B cell (primary cell): ENCODE measurements around the gene USP2. TPM values are rescaled to one million over a fixed set of nuclear protein-coding genes. Genes with fewer than 3 reads are reported as not detected.

Source experiments
- ATAC-seq: fragments of 200-7000 bp; cut with Tn5 transposase; one replicate; pipeline ENCODE4 v1.10.0; 2021; ENCODE audit warnings: low read depth, mild to moderate bottlenecking, moderate number of reproducible peaks, moderate library complexity
- CTCF ChIA-PET: fragments of 350-600 bp; sonication (Branson Sonifier 250); formaldehyde crosslinking; loops from one replicate; lab custom pipeline; 2021; ENCODE audit warnings: antibody characterized with exemption, inconsistent platforms; lab: Charles Lee
- POLR2A ChIA-PET: fragments of 350-600 bp; sonication (Branson Sonifier 250); formaldehyde crosslinking; loops from one replicate; lab custom pipeline; 2021; ENCODE audit warnings: antibody characterized with exemption; lab: Charles Lee
- DNase-seq: peaks from one replicate; pipeline ENCODE4 v3.0.0; 2013
- H2AFZ ChIP-seq: 2 replicates; pipeline ENCODE4 v1.6.1; 2012; ENCODE audit warnings: mild to moderate bottlenecking, low read depth, low read length; ENCODE audit not compliant: insufficient read depth, poor library complexity, severe bottlenecking
- H3K27ac ChIP-seq, 2 donors: 1 replicate in 1 of 2; 2 replicates in 1 of 2; pipeline ENCODE4 v1.5.1; 2012 to 2013; ENCODE audit warnings: low read length in 2 of 2, mild to moderate bottlenecking in 2 of 2, moderate library complexity in 1 of 2
- H3K27me3 ChIP-seq, 4 experiments: fragments of 200-600 bp in 1 of 4; sonication (generic) in 1 of 4; replicated peaks in 1 of 4; 1 replicate in 2 of 4; 2 replicates in 2 of 4; pipeline versions ENCODE4 v1.6.1 to v1.7.0; 2013 to 2016; ENCODE audit warnings: low read length in 3 of 4, mild to moderate bottlenecking in 2 of 4, mixed read lengths in 1 of 4, moderate library complexity in 1 of 4; ENCODE audit not compliant: insufficient read depth in 4 of 4, control insufficient read depth in 3 of 4; ENCODE audit errors: control extremely low read depth in 1 of 4
- H3K36me3 ChIP-seq, 2 experiments: replicated peaks in 1 of 2; 1 replicate in 1 of 2; 2 replicates in 1 of 2; pipeline versions ENCODE4 v1.6.1 to v1.7.1; 2013; ENCODE audit warnings: low read length in 1 of 2; ENCODE audit not compliant: insufficient read depth in 2 of 2, control insufficient read depth in 1 of 2; ENCODE audit errors: control extremely low read depth in 1 of 2, extremely low read depth in 1 of 2
- H3K4me1 ChIP-seq, 2 donors: fragments of 200-600 bp in 1 of 2; sonication (generic) in 1 of 2; 1 replicate in 1 of 2; 2 replicates in 1 of 2; pipeline versions ENCODE4 v1.5.1 to v1.6.1; 2013 to 2017; ENCODE audit warnings: low read length in 2 of 2; ENCODE audit not compliant: control insufficient read depth in 2 of 2, insufficient read depth in 2 of 2
- H3K4me2 ChIP-seq: replicated peaks from 2 replicates; pipeline ENCODE3; 2012; ENCODE audit warnings: mild to moderate bottlenecking, low read depth, low read length; ENCODE audit not compliant: poor library complexity, severe bottlenecking
- H3K4me3 ChIP-seq, 5 experiments: fragments of 200-600 bp in 1 of 5; sonication (generic) in 1 of 5; 1 replicate in 3 of 5; 2 replicates in 2 of 5; pipeline versions ENCODE4 v1.5.1 to v1.7.0; 2011 to 2016; ENCODE audit warnings: low read length in 4 of 5, mild to moderate bottlenecking in 4 of 5, low read depth in 2 of 5, control low read depth in 1 of 5, moderate library complexity in 1 of 5; ENCODE audit not compliant: insufficient read depth in 1 of 5; ENCODE audit errors: control extremely low read depth in 1 of 5, extremely low read depth in 1 of 5
- H3K79me2 ChIP-seq: fragments of 200-600 bp; sonication (generic); one replicate; pipeline ENCODE4 v1.6.0; 2016; ENCODE audit warnings: low read length; ENCODE audit not compliant: control insufficient read depth, insufficient read depth
- H3K9ac ChIP-seq: fragments of 200-600 bp; sonication (generic); 2 replicates; pipeline ENCODE4 v1.6.1; 2017; ENCODE audit warnings: mild to moderate bottlenecking, low read length, moderate library complexity
- H3K9me3 ChIP-seq, 3 donors: one replicate each; pipeline versions ENCODE4 v1.6.1 to v1.7.1; 2013; ENCODE audit warnings: low read length in 2 of 3; ENCODE audit not compliant: control insufficient read depth in 2 of 3, insufficient read depth in 1 of 3; ENCODE audit errors: control extremely low read depth in 1 of 3
- H4K20me1 ChIP-seq: 2 replicates; pipeline ENCODE4 v1.6.0; 2012; ENCODE audit warnings: mild to moderate bottlenecking, low read length; ENCODE audit not compliant: insufficient read depth, control insufficient read depth, poor library complexity, severe bottlenecking
- H3K27ac Mint-ChIP-seq: one replicate; pipeline ENCODE4 v1.8.0; 2021; ENCODE audit warnings: mixed read lengths
- H3K27me3 Mint-ChIP-seq: one replicate; pipeline ENCODE4 v1.8.0; 2021; ENCODE audit warnings: mixed read lengths
- H3K4me1 Mint-ChIP-seq: one replicate; pipeline ENCODE4 v1.8.0; 2021; ENCODE audit warnings: mixed read lengths
- H3K4me3 Mint-ChIP-seq: one replicate; pipeline ENCODE4 v1.8.0; 2021; ENCODE audit warnings: mixed read lengths
- H3K9me3 Mint-ChIP-seq: one replicate; pipeline ENCODE4 v1.8.0; 2022; ENCODE audit warnings: mixed read lengths; ENCODE audit not compliant: insufficient read depth
- EZH2 ChIP-seq: IDR thresholded peaks from 2 replicates; pipeline ENCODE4 v1.6.1; 2012; ENCODE audit warnings: borderline replicate concordance, low read depth, mild to moderate bottlenecking, moderate library complexity, low read length; ENCODE audit not compliant: insufficient read depth, poor library complexity, severe bottlenecking
- WGBS: methylation state at CpG from one replicate; pipeline ENCODE4 v1.1.5; 2013; ENCODE audit warnings: missing lambda C conversion rate; ENCODE audit not compliant: insufficient coverage; 5-methylcytosine and 5-hydroxymethylcytosine counted together
- intact Hi-C: fragments of 100-400 bp; cut with micrococcal nuclease; formaldehyde crosslinking; loops from one replicate; pipeline ENCODE4 v1.10.0; 2022
- polyA plus RNA-seq: library from polyadenylated mRNA; depleted of rRNA; stranded (reverse); fragments of >200 nt; gene quantifications from 2 replicates; pipeline ENCODE4 v1.2.3, GENCODE V29; 2012
- total RNA-seq, 2 donors: library from RNA; stranded (reverse); fragments of 120-200 nt in 1 of 2; gene quantifications; 1 replicate in 1 of 2; 2 replicates in 1 of 2; pipeline versions ENCODE4 v1.2.3 to v1.2.4, GENCODE V29; 2013 to 2022
- TF ChIP-seq, protein P1 (sequence below): fragments of 200-600 bp; IDR thresholded peaks from one replicate; pipeline ENCODE4 v1.8.0; 2022; ENCODE audit warnings: antibody characterized with exemption, mild to moderate bottlenecking

The USP2 gene
- total and polyA plus RNA-seq, 2 donors (not counting 1 experiment from before 2014, with no cell fraction given) = 0.09 TPM; not detected in 1

DNA sequence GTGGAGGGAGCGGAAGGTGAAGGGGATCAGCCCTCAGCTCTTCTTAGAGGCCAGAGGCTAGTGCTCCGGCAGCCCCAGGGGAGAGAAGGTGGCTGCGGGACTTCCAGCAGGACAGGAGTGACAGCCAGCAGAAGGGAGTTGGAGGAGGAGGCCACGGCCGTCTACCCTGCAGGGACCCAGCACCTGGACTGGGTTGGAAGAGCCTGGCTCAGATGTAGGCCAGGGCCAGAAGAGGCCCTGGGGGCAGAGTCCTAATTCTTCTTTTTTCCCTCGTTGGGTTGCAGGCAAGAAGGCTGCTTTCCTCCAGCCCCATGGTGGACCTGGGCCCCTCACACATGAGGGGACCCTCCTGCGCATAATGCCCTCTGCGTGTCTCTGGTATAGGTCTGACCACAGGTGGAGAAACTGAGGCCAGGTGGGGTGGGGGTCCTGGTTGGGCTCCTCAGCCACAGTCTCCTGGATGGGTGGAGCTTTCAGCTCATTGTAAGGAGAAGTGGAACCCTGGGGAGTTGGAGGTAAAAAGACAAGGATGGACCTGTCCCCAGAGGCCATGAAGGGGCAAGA lies 62.3 kb downstream of the USP2 start:
- no peaks in the 10 kb centered on the region for H3K36me3 ChIP-seq
- no peaks in the 10 kb centered on the region for H4K20me1 ChIP-seq
- ChIA-PET POLR2A (no interaction called here), CTCF (interaction anchor here (1.2 kb wide), 1 partner anchor 113 kb away, joined by 3 read pairs; the partner anchor contains the start of gene CBL)
- H3K27me3 Mint-ChIP-seq = peaks cover 13% of the 10 kb centered on the region
- DNase-seq (no peak), ATAC-seq (no peak)
- WGBS = 80% methylated on average over 7 of the region's 8 CpGs
- H3K4me2 ChIP-seq = peak overlapping the region; percentile 24
- peaks cover 0 to 56% (median 22%) of the 10 kb centered on the region in 4 experiments for H3K27me3 ChIP-seq
- intact Hi-C loops = no loop called here
- peaks cover 35 to 57% of the 10 kb centered on the region in 2 donors for H3K4me1 ChIP-seq
- H3K4me3 Mint-ChIP-seq = peak overlapping the region; percentile 58
- H3K4me1 Mint-ChIP-seq = peaks cover 42% of the 10 kb centered on the region
- no peak overlapping the region for H3K4me3 ChIP-seq
- H3K27ac ChIP-seq = no peak overlapping the region
- no peak for TF ChIP-seq EZH2
- H2AFZ ChIP-seq = no peak overlapping the region
- no peaks in the 10 kb centered on the region for H3K9me3 Mint-ChIP-seq
- H3K9ac ChIP-seq = no peak overlapping the region
- H3K27ac Mint-ChIP-seq = peak overlapping the region; percentile 22
- H3K9me3 ChIP-seq = peaks cover 0 to 9% (median 0%) of the 10 kb centered on the region in 3 donors
- H3K79me2 ChIP-seq = no peaks in the 10 kb centered on the region

DNA sequence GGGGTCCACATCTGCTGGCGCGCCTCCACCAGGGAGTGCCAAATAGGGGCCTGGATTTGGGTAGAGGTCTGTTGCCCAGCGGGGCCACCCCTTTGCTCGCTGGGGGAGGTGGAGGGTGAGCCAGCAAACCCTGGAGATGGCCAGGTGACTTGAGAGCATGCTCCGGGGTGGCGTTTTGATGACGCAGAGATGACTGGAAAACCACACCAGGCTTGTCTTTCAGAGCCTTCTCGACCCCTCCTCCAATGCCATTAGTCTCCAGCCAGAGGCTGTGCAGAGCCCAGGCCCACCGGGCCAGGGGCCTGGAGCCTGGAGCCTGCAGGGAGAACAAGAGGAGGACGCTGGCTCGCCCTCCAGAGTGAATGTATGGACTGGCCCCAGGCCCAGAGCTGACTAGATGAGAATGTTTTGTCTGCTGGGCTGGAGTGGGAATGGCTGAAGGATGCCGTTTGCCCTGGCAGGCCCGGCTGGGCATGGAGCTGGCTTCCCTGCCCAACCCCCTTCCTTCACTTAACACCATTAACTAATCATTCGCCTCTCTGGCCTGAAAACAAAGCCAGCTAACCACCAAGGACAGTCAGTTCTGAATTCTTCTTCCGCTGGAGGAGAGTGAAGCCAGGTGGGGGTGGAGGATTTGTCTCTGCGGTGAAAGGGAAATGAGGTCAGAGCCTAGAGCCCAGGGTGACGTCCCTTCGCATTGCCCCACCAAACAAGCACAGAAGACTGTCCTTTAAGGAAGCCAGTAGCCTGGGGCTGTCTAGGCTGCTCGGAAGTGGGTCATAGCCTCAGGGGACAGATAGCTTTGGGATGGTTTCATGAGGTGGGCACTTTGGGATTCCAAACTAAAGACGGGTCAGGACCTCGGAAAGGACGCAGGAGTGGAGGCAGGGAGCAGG lies 63.0 kb downstream of the USP2 start:
- peak overlapping the region; percentile 58 for H3K4me3 Mint-ChIP-seq
- CTCF ChIA-PET = interaction anchor here (1.2 to 3.5 kb wide), 2 partner anchors 7 to 112 kb away, joined by 3 to 16 read pairs; partner anchors contain the start of gene CBL
- no peak for TF ChIP-seq EZH2
- TF ChIP-seq, protein P1, sequence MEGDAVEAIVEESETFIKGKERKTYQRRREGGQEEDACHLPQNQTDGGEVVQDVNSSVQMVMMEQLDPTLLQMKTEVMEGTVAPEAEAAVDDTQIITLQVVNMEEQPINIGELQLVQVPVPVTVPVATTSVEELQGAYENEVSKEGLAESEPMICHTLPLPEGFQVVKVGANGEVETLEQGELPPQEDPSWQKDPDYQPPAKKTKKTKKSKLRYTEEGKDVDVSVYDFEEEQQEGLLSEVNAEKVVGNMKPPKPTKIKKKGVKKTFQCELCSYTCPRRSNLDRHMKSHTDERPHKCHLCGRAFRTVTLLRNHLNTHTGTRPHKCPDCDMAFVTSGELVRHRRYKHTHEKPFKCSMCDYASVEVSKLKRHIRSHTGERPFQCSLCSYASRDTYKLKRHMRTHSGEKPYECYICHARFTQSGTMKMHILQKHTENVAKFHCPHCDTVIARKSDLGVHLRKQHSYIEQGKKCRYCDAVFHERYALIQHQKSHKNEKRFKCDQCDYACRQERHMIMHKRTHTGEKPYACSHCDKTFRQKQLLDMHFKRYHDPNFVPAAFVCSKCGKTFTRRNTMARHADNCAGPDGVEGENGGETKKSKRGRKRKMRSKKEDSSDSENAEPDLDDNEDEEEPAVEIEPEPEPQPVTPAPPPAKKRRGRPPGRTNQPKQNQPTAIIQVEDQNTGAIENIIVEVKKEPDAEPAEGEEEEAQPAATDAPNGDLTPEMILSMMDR = no peak
- H3K27me3 Mint-ChIP-seq = peaks cover 13% of the 10 kb centered on the region
- H3K9me3 ChIP-seq = peaks cover 0 to 9% (median 0%) of the 10 kb centered on the region in 3 donors
- no peaks in the 10 kb centered on the region for H3K36me3 ChIP-seq
- intact Hi-C loops = no loop called here
- peaks cover 40% of the 10 kb centered on the region for H3K4me1 Mint-ChIP-seq
- no peak overlapping the region for H3K9ac ChIP-seq
- peak; percentile 59 for DNase-seq
- WGBS = 82% methylated on average over 19 of the region's 22 CpGs
- H3K4me3 ChIP-seq = no peak overlapping the region
- no peak overlapping the region for H3K27ac ChIP-seq
- H4K20me1 ChIP-seq = no peaks in the 10 kb centered on the region
- peak; percentile 11 for ATAC-seq
- no peak overlapping the region for H2AFZ ChIP-seq
- peak overlapping the region; percentile 24 for H3K4me2 ChIP-seq
- H3K79me2 ChIP-seq = no peaks in the 10 kb centered on the region
- H3K4me1 ChIP-seq = peaks cover 35 to 54% of the 10 kb centered on the region in 2 donors
- H3K27me3 ChIP-seq = peaks cover 0 to 59% (median 22%) of the 10 kb centered on the region in 4 experiments
- peak overlapping the region; percentile 22 for H3K27ac Mint-ChIP-seq
- no peaks in the 10 kb centered on the region for H3K9me3 Mint-ChIP-seq
- POLR2A ChIA-PET = no interaction called here
